GM18861 (cell line): ENCODE results near the gene ECEL1.

ENCODE experiments used
- ATAC-seq: cut with Tn5 transposase; IDR thresholded peaks from one replicate; pipeline ENCODE4 v1.9.1; 2021; ENCODE audit not compliant: unreplicated experiment

The ECEL1 gene

GRCh38 chr2:232498452-232498851 lies 10.8 kb upstream of the ECEL1 start:
- ATAC-seq = no peak

GRCh38 chr2:232497348-232497747 lies 9.7 kb upstream of the ECEL1 start:
- ATAC-seq = no peak

- ATAC-seq = no peak
Observed at GRCh38 chr2:232496501-232497270, 9.1 kb upstream of the ECEL1 start.

GRCh38 chr2:232495292-232495691 lies 7.7 kb upstream of the ECEL1 start:
- no peak for ATAC-seq

GRCh38 chr2:232494542-232494941 lies 6.9 kb upstream of the ECEL1 start:
- ATAC-seq = no peak

- no peak for ATAC-seq
Observed at GRCh38 chr2:232493701-232494474, 6.3 kb upstream of the ECEL1 start.

- no peak for ATAC-seq
Observed at GRCh38 chr2:232492963-232493700, 5.5 kb upstream of the ECEL1 start.

GRCh38 chr2:232492236-232492848 lies 4.7 kb upstream of the ECEL1 start:
- no peak for ATAC-seq

GRCh38 chr2:232491139-232491780 lies 3.6 kb upstream of the ECEL1 start:
- no peak for ATAC-seq

GRCh38 chr2:232490221-232491138 lies 2.8 kb upstream of the ECEL1 start:
- no peak for ATAC-seq

GRCh38 chr2:232489516-232490220 lies 2.0 kb upstream of the ECEL1 start:
- no peak for ATAC-seq

- no peak for ATAC-seq
Observed at GRCh38 chr2:232488721-232489300, 1.2 kb upstream of the ECEL1 start.

- ATAC-seq = no peak
Observed at GRCh38 chr2:232488097-232488711, 570 bp upstream of the ECEL1 start.

- no peak for ATAC-seq
Observed at GRCh38 chr2:232486558-232487384, 863 bp downstream of the ECEL1 start.

- no peak for ATAC-seq
Observed at GRCh38 chr2:232485757-232486557, 1.7 kb downstream of the ECEL1 start.

- ATAC-seq = no peak
Observed at GRCh38 chr2:232485348-232485756, 2.3 kb downstream of the ECEL1 start.
